Measurements from ENCODE around the gene PPIP5K1.

DNA sequence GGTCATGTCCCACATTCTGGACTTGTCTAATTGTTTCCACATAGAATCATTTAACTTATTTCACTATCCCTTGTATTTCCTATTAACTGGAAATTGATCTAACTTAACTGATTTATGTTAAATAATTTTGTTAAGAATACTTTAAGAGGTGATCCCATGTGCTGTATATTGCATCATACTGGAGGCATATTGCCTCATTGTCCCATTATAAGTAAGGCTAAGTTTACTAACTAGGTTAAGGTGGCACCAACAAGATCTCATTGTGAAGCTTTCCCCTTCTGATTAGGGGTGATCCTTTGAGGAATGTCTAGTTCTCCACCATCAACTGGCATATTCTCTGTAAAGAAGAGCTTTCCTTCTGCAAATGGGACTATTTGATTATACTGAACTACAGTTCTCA lies 48.2 kb downstream of the PPIP5K1 start:
- TF ChIP-seq, protein P1, sequence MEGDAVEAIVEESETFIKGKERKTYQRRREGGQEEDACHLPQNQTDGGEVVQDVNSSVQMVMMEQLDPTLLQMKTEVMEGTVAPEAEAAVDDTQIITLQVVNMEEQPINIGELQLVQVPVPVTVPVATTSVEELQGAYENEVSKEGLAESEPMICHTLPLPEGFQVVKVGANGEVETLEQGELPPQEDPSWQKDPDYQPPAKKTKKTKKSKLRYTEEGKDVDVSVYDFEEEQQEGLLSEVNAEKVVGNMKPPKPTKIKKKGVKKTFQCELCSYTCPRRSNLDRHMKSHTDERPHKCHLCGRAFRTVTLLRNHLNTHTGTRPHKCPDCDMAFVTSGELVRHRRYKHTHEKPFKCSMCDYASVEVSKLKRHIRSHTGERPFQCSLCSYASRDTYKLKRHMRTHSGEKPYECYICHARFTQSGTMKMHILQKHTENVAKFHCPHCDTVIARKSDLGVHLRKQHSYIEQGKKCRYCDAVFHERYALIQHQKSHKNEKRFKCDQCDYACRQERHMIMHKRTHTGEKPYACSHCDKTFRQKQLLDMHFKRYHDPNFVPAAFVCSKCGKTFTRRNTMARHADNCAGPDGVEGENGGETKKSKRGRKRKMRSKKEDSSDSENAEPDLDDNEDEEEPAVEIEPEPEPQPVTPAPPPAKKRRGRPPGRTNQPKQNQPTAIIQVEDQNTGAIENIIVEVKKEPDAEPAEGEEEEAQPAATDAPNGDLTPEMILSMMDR (tag by site-specific recombination; IDR thresholded peaks at IDR 0.05) = no peak
- no peak for TF ChIP-seq KLF1 (tag by site-specific recombination; IDR thresholded peaks at IDR 0.05)
- TF ChIP-seq KLF10 (tag by site-specific recombination; IDR thresholded peaks at IDR 0.05) = no peak
- TF ChIP-seq, protein P2, sequence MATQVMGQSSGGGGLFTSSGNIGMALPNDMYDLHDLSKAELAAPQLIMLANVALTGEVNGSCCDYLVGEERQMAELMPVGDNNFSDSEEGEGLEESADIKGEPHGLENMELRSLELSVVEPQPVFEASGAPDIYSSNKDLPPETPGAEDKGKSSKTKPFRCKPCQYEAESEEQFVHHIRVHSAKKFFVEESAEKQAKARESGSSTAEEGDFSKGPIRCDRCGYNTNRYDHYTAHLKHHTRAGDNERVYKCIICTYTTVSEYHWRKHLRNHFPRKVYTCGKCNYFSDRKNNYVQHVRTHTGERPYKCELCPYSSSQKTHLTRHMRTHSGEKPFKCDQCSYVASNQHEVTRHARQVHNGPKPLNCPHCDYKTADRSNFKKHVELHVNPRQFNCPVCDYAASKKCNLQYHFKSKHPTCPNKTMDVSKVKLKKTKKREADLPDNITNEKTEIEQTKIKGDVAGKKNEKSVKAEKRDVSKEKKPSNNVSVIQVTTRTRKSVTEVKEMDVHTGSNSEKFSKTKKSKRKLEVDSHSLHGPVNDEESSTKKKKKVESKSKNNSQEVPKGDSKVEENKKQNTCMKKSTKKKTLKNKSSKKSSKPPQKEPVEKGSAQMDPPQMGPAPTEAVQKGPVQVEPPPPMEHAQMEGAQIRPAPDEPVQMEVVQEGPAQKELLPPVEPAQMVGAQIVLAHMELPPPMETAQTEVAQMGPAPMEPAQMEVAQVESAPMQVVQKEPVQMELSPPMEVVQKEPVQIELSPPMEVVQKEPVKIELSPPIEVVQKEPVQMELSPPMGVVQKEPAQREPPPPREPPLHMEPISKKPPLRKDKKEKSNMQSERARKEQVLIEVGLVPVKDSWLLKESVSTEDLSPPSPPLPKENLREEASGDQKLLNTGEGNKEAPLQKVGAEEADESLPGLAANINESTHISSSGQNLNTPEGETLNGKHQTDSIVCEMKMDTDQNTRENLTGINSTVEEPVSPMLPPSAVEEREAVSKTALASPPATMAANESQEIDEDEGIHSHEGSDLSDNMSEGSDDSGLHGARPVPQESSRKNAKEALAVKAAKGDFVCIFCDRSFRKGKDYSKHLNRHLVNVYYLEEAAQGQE (tag by site-specific recombination; IDR thresholded peaks at IDR 0.05) = no peak
- no peak for TF ChIP-seq ZNF214 (tag by site-specific recombination; IDR thresholded peaks at IDR 0.05; ENCODE audit: borderline replicate concordance)
- TF ChIP-seq, protein P3, sequence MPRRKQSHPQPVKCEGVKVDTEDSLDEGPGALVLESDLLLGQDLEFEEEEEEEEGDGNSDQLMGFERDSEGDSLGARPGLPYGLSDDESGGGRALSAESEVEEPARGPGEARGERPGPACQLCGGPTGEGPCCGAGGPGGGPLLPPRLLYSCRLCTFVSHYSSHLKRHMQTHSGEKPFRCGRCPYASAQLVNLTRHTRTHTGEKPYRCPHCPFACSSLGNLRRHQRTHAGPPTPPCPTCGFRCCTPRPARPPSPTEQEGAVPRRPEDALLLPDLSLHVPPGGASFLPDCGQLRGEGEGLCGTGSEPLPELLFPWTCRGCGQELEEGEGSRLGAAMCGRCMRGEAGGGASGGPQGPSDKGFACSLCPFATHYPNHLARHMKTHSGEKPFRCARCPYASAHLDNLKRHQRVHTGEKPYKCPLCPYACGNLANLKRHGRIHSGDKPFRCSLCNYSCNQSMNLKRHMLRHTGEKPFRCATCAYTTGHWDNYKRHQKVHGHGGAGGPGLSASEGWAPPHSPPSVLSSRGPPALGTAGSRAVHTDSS (tag by site-specific recombination; IDR thresholded peaks at IDR 0.05) = no peak
- TF ChIP-seq ZNF335 (tag by site-specific recombination; conservative IDR thresholded peaks at IDR 0.05) = no peak
- TF ChIP-seq, protein P4, sequence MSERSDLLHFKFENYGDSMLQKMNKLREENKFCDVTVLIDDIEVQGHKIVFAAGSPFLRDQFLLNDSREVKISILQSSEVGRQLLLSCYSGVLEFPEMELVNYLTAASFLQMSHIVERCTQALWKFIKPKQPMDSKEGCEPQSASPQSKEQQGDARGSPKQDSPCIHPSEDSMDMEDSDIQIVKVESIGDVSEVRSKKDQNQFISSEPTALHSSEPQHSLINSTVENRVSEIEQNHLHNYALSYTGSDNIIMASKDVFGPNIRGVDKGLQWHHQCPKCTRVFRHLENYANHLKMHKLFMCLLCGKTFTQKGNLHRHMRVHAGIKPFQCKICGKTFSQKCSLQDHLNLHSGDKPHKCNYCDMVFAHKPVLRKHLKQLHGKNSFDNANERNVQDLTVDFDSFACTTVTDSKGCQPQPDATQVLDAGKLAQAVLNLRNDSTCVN (tag by site-specific recombination; optimal IDR thresholded peaks at IDR 0.05) = no peak

Data from HEK293 (cell line).